Measurements from ENCODE around the gene CTNNA2. TPM values are rescaled to one million over a fixed set of nuclear protein-coding genes. Genes with fewer than 3 reads are reported as not detected.

CTNNA2 gene
- total and polyA plus RNA-seq, 2 of the 8 experiments (the other 6 are each of a cell fraction or from before 2014, with no cell fraction given) = 3.9 to 9.0 TPM

DNA sequence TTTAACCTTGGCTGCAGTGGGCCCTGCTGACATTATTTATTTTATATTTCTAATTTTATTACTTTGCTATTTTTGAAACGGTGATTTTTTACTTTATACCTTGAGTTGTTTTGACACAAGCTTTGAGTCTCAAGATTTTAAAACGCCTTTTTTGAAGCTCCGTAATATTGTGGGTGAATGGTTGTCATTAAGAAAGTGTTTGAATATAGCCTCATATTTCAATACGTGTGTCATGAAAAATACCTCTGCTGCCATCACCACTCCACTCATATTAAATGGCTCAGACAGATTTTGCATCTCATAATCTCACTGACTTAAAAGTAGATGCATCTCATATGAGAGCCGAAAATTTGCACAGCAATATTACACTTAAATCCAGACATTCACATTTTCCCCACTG, 106.6 kb downstream of the CTNNA2 start:
- H2BK20ac ChIP-seq (ENCODE audit: low read length) = no peak overlapping the region
- H3K9me3 ChIP-seq (ENCODE audit: insufficient read depth in 2 of 2, low read depth in 1 of 2, low read length in 1 of 2) = no peaks in the 10 kb centered on the region
- FAIRE-seq (no peak), DNase-seq (ENCODE audit: low read depth in 1 of 2, low spot score in 2 of 2) (no peak)
- no peak overlapping the region for H3K4me3 ChIP-seq (ENCODE audit: extremely low read depth in 1 of 4, insufficient read depth in 2 of 4, low read depth in 3 of 4, low read length in 4 of 4)
- no peak overlapping the region for H3K4me2 ChIP-seq (ENCODE audit: insufficient read depth in 1 of 2, low read depth in 2 of 2, low read length in 2 of 2)
- no peak overlapping the region for H3K14ac ChIP-seq (ENCODE audit: insufficient read length)
- H3K79me1 ChIP-seq (ENCODE audit: low read depth, low read length) = no peaks in the 10 kb centered on the region
- H2BK15ac ChIP-seq (ENCODE audit: low read length) = no peak overlapping the region
- no peak overlapping the region for H3K56ac ChIP-seq (replicated peaks; ENCODE audit: insufficient read length, low read depth, low read length)
- ChIA-PET CTCF (ENCODE audit: partially characterized antibody) (no interaction called here), POLR2A (ENCODE audit: partially characterized antibody) (interaction anchor here (0.6 kb wide), 1 partner anchor 311 kb away, joined by 3 read pairs; no protein-coding TSS in a partner anchor)
- H3K18ac ChIP-seq (ENCODE audit: extremely low read depth, low read length) = no peak overlapping the region
- no peak overlapping the region for H3K27ac ChIP-seq (ENCODE audit: low read depth, low read length)
- H2BK12ac ChIP-seq (ENCODE audit: low read depth, low read length) = no peak overlapping the region
- no peak overlapping the region for H4K5ac ChIP-seq (ENCODE audit: insufficient read length, low read depth, low read length)
- H2AK5ac ChIP-seq (ENCODE audit: low read depth, low read length) = no peak overlapping the region
- no peak overlapping the region for H2BK5ac ChIP-seq (ENCODE audit: low read depth, low read length)
- no peaks in the 10 kb centered on the region for H4K20me1 ChIP-seq (replicated peaks in 1 of 2; ENCODE audit: control insufficient read depth in 1 of 2, insufficient read depth in 2 of 2, low read length in 2 of 2)
- H2BK120ac ChIP-seq (replicated peaks; ENCODE audit: low read depth, low read length) = no peak overlapping the region
- H3K27me3 ChIP-seq (replicated peaks in 1 of 4; ENCODE audit: control insufficient read depth in 3 of 4, extremely low read depth in 1 of 4, insufficient read depth in 3 of 4, low read length in 3 of 4) = no peaks in the 10 kb centered on the region
- 91% methylated on average over 5 of the region's 5 CpGs; no CpG with 5 or more reads in 1 of the 2 experiments for WGBS, 2 experiments (ENCODE audit: extremely low coverage in 1 of 2, insufficient coverage in 1 of 2, insufficient read length in 1 of 2, insufficient replicate concordance in 2 of 2, low coverage in 1 of 2, low lambda C conversion rate in 2 of 2, missing lambda C conversion rate in 1 of 2)
- no peaks in the 10 kb centered on the region for H3K4me1 ChIP-seq (replicated peaks in 1 of 4; ENCODE audit: control insufficient read depth in 3 of 4, insufficient read depth in 4 of 4, low read length in 3 of 4)
- H3K36me3 ChIP-seq (ENCODE audit: control insufficient read depth in 2 of 4, insufficient read depth in 4 of 4, low read length in 3 of 4) = no peaks in the 10 kb centered on the region
- H4K91ac ChIP-seq (replicated peaks; ENCODE audit: insufficient read length, low read length) = no peak overlapping the region
- TF ChIP-seq SRF (IDR thresholded peaks at IDR 0.05; ENCODE audit: low read depth, low read length) (no peak), SP4 (IDR thresholded peaks at IDR 0.05; ENCODE audit: low read length) (no peak), POU5F1 (IDR thresholded peaks at IDR 0.05; ENCODE audit: low read depth, low read length) (no peak), HDAC6 (IDR thresholded peaks at IDR 0.05; ENCODE audit: low read depth, low read length) (no peak), KDM4A (IDR thresholded peaks at IDR 0.05; ENCODE audit: low read depth, low read length, severe bottlenecking) (no peak), GABPA (IDR thresholded peaks at IDR 0.05; ENCODE audit: borderline replicate concordance, insufficient read depth, low read length) (no peak), FOSL1 (IDR thresholded peaks at IDR 0.05; ENCODE audit: insufficient read depth, low read depth, low read length) (no peak), TAF1 (IDR thresholded peaks at IDR 0.05; ENCODE audit: low read depth, low read length) (no peak), RXRA (IDR thresholded peaks at IDR 0.05; ENCODE audit: insufficient read depth, low read depth, low read length) (no peak), MAFK (IDR thresholded peaks at IDR 0.05; ENCODE audit: low read depth, low read length) (no peak), CEBPB (IDR thresholded peaks at IDR 0.05; ENCODE audit: low read depth, low read length) (no peak)
- TF ChIP-seq, protein P1, sequence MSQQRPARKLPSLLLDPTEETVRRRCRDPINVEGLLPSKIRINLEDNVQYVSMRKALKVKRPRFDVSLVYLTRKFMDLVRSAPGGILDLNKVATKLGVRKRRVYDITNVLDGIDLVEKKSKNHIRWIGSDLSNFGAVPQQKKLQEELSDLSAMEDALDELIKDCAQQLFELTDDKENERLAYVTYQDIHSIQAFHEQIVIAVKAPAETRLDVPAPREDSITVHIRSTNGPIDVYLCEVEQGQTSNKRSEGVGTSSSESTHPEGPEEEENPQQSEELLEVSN (IDR thresholded peaks at IDR 0.05) = no peak
- H2AFZ ChIP-seq (ENCODE audit: low read length) = no peak overlapping the region
- H3K4ac ChIP-seq (replicated peaks; ENCODE audit: insufficient read length, low read depth, low read length) = no peak overlapping the region
- no peaks in the 10 kb centered on the region; the same call in 1 of the 2 replicates for H3K23me2 ChIP-seq (ENCODE audit: low read depth, low read length)
- H3K23ac ChIP-seq (ENCODE audit: insufficient read length) = no peak overlapping the region
- no peak overlapping the region for H4K8ac ChIP-seq (ENCODE audit: extremely low read depth, insufficient read depth, low read length)
- no peak overlapping the region for H3K9ac ChIP-seq (replicated peaks in 1 of 4; ENCODE audit: extremely low read depth in 1 of 4, low read depth in 3 of 4, low read length in 3 of 4)
- no peaks in the 10 kb centered on the region for H3K79me2 ChIP-seq (ENCODE audit: control insufficient read depth in 1 of 2, insufficient read depth in 2 of 2, low read length in 2 of 2)

Measured in H1 (cell line).